ENCODE measurements around the gene PLD4. TPM values are rescaled to one million over a fixed set of nuclear protein-coding genes. Genes with fewer than 3 reads are reported as not detected.

The PLD4 gene
- total and polyA plus RNA-seq, 2 experiments from 2014 or later: not detected

DNA sequence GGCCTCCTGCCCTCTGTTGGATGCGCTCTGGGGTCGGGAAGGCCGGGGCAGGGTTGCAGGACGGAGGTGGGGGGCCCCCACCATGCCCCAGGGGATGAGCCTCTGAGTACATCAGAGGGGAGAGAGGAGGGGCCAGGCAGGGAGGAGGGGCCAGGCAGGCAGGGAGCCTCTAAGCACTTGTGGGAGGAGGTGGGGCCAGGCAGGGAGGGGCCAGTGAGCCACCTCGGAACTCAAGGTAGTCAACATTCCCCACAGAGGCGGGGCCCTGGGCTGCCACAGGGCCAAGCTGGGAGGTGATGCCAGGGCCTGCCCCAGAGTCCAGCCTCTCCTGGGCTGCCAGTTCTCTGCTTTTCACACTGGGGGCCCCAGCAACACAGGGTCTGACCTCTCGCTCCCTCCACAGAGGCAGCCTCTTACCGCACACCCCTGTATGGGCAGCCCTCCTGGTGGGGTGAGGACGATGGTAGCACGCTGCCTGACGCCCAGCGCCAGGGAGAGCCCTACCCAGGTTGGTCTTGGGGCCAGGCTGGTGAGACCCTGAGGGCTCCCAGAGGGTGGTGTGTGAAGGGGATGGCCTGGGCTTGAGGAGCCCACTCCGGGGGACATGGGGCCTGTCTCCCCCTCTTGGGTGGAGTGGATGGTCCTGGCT is 42.2 kb upstream of the PLD4 start:
- ATAC-seq (peak; percentile 90), DNase-seq (ENCODE audit: low spot score) (peak; percentile 71)
- Histone ChIP-seq H3K4me2 (no peak overlapping the region), H3K4me1 (ENCODE audit: insufficient read depth) (no peaks in the 10 kb centered on the region), H3K36me3 (ENCODE audit: insufficient read depth) (no peaks in the 10 kb centered on the region), H3K27me3 (ENCODE audit: insufficient read depth) (no peaks in the 10 kb centered on the region), H3K9me2 (ENCODE audit: insufficient read depth) (no peaks in the 10 kb centered on the region), H2AFZ (no peak overlapping the region), H4K20me1 (replicated peaks; ENCODE audit: insufficient read depth) (no peaks in the 10 kb centered on the region), H3K27ac (ENCODE audit: low read depth) (no peak overlapping the region), H3F3A (replicated peaks; ENCODE audit: low read depth) (no peaks in the 10 kb centered on the region), H3K79me2 (replicated peaks; ENCODE audit: insufficient read depth) (no peaks in the 10 kb centered on the region), H3K4me3 (no peak overlapping the region)
- no peaks in the 10 kb centered on the region for H3K27me3 Mint-ChIP-seq (ENCODE audit: insufficient read depth, low read depth, poor library complexity)
- no peaks in the 10 kb centered on the region for H3K9me3 Mint-ChIP-seq
- H3K27ac Mint-ChIP-seq: no peak overlapping the region
- H3K36me3 Mint-ChIP-seq (ENCODE audit: low read depth): peaks cover 8% of the 10 kb centered on the region; the same call in 1 of the 3 replicates
- H3K4me1 Mint-ChIP-seq: no peaks in the 10 kb centered on the region
- H3K4me3 Mint-ChIP-seq: no peak overlapping the region
- TF ChIP-seq CREB1 (CRISPR knock-in tag; IDR thresholded peaks at IDR 0.05; ENCODE audit: low read depth) (no peak), ZNF331 (CRISPR knock-in tag; IDR thresholded peaks at IDR 0.05; ENCODE audit: low read depth) (no peak), STAT1 (IDR thresholded peaks at IDR 0.05; ENCODE audit: unreplicated experiment) (no peak), ZNF114 (CRISPR knock-in tag; IDR thresholded peaks at IDR 0.05) (no peak), POLR2AphosphoS5 (IDR thresholded peaks at IDR 0.05; ENCODE audit: low read depth) (no peak), NANOG (IDR thresholded peaks at IDR 0.05; ENCODE audit: borderline replicate concordance) (no peak), JUNB (IDR thresholded peaks at IDR 0.05; ENCODE audit: unreplicated experiment) (no peak), EZH2 (IDR thresholded peaks at IDR 0.05; ENCODE audit: low read depth, unreplicated experiment) (no peak), EZH2phosphoT487 (IDR thresholded peaks at IDR 0.05; ENCODE audit: unreplicated experiment) (no peak)
- TF ChIP-seq, protein P1, sequence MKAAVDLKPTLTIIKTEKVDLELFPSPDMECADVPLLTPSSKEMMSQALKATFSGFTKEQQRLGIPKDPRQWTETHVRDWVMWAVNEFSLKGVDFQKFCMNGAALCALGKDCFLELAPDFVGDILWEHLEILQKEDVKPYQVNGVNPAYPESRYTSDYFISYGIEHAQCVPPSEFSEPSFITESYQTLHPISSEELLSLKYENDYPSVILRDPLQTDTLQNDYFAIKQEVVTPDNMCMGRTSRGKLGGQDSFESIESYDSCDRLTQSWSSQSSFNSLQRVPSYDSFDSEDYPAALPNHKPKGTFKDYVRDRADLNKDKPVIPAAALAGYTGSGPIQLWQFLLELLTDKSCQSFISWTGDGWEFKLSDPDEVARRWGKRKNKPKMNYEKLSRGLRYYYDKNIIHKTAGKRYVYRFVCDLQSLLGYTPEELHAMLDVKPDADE (IDR thresholded peaks at IDR 0.05): no peak
- TF ChIP-seq, protein P2, sequence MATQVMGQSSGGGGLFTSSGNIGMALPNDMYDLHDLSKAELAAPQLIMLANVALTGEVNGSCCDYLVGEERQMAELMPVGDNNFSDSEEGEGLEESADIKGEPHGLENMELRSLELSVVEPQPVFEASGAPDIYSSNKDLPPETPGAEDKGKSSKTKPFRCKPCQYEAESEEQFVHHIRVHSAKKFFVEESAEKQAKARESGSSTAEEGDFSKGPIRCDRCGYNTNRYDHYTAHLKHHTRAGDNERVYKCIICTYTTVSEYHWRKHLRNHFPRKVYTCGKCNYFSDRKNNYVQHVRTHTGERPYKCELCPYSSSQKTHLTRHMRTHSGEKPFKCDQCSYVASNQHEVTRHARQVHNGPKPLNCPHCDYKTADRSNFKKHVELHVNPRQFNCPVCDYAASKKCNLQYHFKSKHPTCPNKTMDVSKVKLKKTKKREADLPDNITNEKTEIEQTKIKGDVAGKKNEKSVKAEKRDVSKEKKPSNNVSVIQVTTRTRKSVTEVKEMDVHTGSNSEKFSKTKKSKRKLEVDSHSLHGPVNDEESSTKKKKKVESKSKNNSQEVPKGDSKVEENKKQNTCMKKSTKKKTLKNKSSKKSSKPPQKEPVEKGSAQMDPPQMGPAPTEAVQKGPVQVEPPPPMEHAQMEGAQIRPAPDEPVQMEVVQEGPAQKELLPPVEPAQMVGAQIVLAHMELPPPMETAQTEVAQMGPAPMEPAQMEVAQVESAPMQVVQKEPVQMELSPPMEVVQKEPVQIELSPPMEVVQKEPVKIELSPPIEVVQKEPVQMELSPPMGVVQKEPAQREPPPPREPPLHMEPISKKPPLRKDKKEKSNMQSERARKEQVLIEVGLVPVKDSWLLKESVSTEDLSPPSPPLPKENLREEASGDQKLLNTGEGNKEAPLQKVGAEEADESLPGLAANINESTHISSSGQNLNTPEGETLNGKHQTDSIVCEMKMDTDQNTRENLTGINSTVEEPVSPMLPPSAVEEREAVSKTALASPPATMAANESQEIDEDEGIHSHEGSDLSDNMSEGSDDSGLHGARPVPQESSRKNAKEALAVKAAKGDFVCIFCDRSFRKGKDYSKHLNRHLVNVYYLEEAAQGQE (IDR thresholded peaks at IDR 0.05; ENCODE audit: unreplicated experiment): no peak
- TF ChIP-seq, protein P3, sequence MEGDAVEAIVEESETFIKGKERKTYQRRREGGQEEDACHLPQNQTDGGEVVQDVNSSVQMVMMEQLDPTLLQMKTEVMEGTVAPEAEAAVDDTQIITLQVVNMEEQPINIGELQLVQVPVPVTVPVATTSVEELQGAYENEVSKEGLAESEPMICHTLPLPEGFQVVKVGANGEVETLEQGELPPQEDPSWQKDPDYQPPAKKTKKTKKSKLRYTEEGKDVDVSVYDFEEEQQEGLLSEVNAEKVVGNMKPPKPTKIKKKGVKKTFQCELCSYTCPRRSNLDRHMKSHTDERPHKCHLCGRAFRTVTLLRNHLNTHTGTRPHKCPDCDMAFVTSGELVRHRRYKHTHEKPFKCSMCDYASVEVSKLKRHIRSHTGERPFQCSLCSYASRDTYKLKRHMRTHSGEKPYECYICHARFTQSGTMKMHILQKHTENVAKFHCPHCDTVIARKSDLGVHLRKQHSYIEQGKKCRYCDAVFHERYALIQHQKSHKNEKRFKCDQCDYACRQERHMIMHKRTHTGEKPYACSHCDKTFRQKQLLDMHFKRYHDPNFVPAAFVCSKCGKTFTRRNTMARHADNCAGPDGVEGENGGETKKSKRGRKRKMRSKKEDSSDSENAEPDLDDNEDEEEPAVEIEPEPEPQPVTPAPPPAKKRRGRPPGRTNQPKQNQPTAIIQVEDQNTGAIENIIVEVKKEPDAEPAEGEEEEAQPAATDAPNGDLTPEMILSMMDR (conservative IDR thresholded peaks at IDR 0.05; ENCODE audit: low read depth in 2 of 2): no peak
- TF ChIP-seq, protein P4, sequence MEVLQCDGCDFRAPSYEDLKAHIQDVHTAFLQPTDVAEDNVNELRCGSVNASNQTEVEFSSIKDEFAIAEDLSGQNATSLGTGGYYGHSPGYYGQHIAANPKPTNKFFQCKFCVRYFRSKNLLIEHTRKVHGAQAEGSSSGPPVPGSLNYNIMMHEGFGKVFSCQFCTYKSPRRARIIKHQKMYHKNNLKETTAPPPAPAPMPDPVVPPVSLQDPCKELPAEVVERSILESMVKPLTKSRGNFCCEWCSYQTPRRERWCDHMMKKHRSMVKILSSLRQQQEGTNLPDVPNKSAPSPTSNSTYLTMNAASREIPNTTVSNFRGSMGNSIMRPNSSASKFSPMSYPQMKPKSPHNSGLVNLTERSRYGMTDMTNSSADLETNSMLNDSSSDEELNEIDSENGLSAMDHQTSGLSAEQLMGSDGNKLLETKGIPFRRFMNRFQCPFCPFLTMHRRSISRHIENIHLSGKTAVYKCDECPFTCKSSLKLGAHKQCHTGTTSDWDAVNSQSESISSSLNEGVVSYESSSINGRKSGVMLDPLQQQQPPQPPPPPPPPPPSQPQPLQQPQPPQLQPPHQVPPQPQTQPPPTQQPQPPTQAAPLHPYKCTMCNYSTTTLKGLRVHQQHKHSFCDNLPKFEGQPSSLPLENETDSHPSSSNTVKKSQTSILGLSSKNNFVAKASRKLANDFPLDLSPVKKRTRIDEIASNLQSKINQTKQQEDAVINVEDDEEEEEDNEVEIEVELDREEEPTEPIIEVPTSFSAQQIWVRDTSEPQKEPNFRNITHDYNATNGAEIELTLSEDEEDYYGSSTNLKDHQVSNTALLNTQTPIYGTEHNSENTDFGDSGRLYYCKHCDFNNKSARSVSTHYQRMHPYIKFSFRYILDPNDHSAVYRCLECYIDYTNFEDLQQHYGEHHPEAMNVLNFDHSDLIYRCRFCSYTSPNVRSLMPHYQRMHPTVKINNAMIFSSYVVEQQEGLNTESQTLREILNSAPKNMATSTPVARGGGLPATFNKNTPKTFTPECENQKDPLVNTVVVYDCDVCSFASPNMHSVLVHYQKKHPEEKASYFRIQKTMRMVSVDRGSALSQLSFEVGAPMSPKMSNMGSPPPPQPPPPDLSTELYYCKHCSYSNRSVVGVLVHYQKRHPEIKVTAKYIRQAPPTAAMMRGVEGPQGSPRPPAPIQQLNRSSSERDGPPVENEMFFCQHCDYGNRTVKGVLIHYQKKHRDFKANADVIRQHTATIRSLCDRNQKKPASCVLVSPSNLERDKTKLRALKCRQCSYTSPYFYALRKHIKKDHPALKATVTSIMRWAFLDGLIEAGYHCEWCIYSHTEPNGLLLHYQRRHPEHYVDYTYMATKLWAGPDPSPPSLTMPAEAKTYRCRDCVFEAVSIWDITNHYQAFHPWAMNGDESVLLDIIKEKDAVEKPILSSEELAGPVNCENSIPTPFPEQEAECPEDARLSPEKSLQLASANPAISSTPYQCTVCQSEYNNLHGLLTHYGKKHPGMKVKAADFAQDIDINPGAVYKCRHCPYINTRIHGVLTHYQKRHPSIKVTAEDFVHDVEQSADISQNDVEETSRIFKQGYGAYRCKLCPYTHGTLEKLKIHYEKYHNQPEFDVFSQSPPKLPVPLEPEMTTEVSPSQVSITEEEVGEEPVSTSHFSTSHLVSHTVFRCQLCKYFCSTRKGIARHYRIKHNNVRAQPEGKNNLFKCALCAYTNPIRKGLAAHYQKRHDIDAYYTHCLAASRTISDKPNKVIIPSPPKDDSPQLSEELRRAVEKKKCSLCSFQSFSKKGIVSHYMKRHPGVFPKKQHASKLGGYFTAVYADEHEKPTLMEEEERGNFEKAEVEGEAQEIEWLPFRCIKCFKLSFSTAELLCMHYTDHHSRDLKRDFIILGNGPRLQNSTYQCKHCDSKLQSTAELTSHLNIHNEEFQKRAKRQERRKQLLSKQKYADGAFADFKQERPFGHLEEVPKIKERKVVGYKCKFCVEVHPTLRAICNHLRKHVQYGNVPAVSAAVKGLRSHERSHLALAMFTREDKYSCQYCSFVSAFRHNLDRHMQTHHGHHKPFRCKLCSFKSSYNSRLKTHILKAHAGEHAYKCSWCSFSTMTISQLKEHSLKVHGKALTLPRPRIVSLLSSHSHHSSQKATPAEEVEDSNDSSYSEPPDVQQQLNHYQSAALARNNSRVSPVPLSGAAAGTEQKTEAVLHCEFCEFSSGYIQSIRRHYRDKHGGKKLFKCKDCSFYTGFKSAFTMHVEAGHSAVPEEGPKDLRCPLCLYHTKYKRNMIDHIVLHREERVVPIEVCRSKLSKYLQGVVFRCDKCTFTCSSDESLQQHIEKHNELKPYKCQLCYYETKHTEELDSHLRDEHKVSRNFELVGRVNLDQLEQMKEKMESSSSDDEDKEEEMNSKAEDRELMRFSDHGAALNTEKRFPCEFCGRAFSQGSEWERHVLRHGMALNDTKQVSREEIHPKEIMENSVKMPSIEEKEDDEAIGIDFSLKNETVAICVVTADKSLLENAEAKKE (CRISPR knock-in tag; IDR thresholded peaks at IDR 0.05): no peak
